DOHH2 (cell line): ENCODE data around the gene RAB31.

Source experiments
- H3F3A ChIP-seq: fragments of 200-600 bp; sonication (generic), shearing (Covaris generic); 2 replicates; pipeline ENCODE4 v1.6.0; 2016; ENCODE audit warnings: antibody characterized with exemption, mild to moderate bottlenecking; ENCODE audit not compliant: control insufficient read depth, insufficient read depth
- H3K27ac ChIP-seq: fragments of 200-600 bp; sonication (generic); 2 replicates; pipeline ENCODE4 v1.5.1; 2014; ENCODE audit warnings: low read depth, mild to moderate bottlenecking, low read length, moderate library complexity
- H3K27me3 ChIP-seq: fragments of 200-600 bp; sonication (generic); 2 replicates; pipeline ENCODE4 v1.6.1; 2014; ENCODE audit warnings: mild to moderate bottlenecking, low read length, mixed read lengths; ENCODE audit not compliant: control insufficient read depth
- H3K36me3 ChIP-seq: fragments of 200-600 bp; sonication (generic); 2 replicates; pipeline ENCODE4 v1.6.1; 2014; ENCODE audit warnings: mild to moderate bottlenecking, low read length, moderate library complexity, mixed read lengths; ENCODE audit not compliant: control insufficient read depth
- H3K4me1 ChIP-seq: fragments of 200-600 bp; sonication (generic); 2 replicates; pipeline ENCODE4 v1.6.1; 2014; ENCODE audit warnings: mild to moderate bottlenecking, low read length, mixed read lengths; ENCODE audit not compliant: control insufficient read depth
- H3K4me2 ChIP-seq: fragments of 200-600 bp; sonication (generic); 2 replicates; pipeline ENCODE4 v1.6.0; 2014; ENCODE audit warnings: mild to moderate bottlenecking, low read length, moderate library complexity
- H3K4me3 ChIP-seq: fragments of 200-600 bp; sonication (generic); 2 replicates; pipeline ENCODE4 v1.5.1; 2014; ENCODE audit warnings: mild to moderate bottlenecking, low read length, mixed read lengths
- H3K79me2 ChIP-seq: fragments of 200-600 bp; sonication (generic); 2 replicates; pipeline ENCODE4 v1.6.1; 2014; ENCODE audit warnings: mild to moderate bottlenecking, low read length, mixed read lengths; ENCODE audit not compliant: control insufficient read depth
- H3K9me2 ChIP-seq: fragments of 200-600 bp; sonication (generic); replicated peaks from 2 replicates; pipeline ENCODE4 v1.6.1; 2014; ENCODE audit warnings: mild to moderate bottlenecking, low read length, mixed read lengths; ENCODE audit not compliant: control insufficient read depth
- H3K9me3 ChIP-seq: fragments of 200-600 bp; sonication (generic); 2 replicates; pipeline ENCODE4 v1.6.1; 2014; ENCODE audit warnings: antibody characterized with exemption, low read length, mixed read lengths; ENCODE audit not compliant: control insufficient read depth, insufficient read depth
- H4K20me1 ChIP-seq: fragments of 200-600 bp; sonication (generic); 2 replicates; pipeline ENCODE4 v1.6.0; 2014; ENCODE audit warnings: low read depth, mild to moderate bottlenecking, antibody characterized with exemption, low read length, moderate library complexity; ENCODE audit not compliant: control insufficient read depth, insufficient read depth
- EZH2phosphoT487 ChIP-seq: fragments of 200-600 bp; sonication (generic); IDR thresholded peaks from 2 replicates; pipeline ENCODE4 v1.6.1; 2017; ENCODE audit warnings: borderline replicate concordance, mild to moderate bottlenecking, antibody characterized with exemption, low read length, moderate library complexity, mixed read lengths
- TF ChIP-seq, protein P1 (sequence below): fragments of 200-600 bp; sonication (generic); IDR thresholded peaks from one replicate; pipeline ENCODE4 v1.5.1; 2014; ENCODE audit warnings: antibody characterized with exemption, mild to moderate bottlenecking, low read depth, low read length; ENCODE audit not compliant: poor library complexity, severe bottlenecking

The RAB31 gene

GRCh38 chr18:9820127-9820526 is 112.0 kb downstream of the RAB31 start:
- no peaks in the 10 kb centered on the region for H3K4me1 ChIP-seq
- no peaks in the 10 kb centered on the region for H3F3A ChIP-seq
- H3K36me3 ChIP-seq, result no peaks in the 10 kb centered on the region
- no peaks in the 10 kb centered on the region for H4K20me1 ChIP-seq
- TF ChIP-seq, protein P1, sequence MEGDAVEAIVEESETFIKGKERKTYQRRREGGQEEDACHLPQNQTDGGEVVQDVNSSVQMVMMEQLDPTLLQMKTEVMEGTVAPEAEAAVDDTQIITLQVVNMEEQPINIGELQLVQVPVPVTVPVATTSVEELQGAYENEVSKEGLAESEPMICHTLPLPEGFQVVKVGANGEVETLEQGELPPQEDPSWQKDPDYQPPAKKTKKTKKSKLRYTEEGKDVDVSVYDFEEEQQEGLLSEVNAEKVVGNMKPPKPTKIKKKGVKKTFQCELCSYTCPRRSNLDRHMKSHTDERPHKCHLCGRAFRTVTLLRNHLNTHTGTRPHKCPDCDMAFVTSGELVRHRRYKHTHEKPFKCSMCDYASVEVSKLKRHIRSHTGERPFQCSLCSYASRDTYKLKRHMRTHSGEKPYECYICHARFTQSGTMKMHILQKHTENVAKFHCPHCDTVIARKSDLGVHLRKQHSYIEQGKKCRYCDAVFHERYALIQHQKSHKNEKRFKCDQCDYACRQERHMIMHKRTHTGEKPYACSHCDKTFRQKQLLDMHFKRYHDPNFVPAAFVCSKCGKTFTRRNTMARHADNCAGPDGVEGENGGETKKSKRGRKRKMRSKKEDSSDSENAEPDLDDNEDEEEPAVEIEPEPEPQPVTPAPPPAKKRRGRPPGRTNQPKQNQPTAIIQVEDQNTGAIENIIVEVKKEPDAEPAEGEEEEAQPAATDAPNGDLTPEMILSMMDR, result no peak
- TF ChIP-seq EZH2phosphoT487, result no peak
- H3K4me3 ChIP-seq, result no peak overlapping the region
- no peaks in the 10 kb centered on the region for H3K9me3 ChIP-seq
- no peaks in the 10 kb centered on the region for H3K79me2 ChIP-seq
- H3K9me2 ChIP-seq, result no peaks in the 10 kb centered on the region
- no peaks in the 10 kb centered on the region for H3K27me3 ChIP-seq
- H3K27ac ChIP-seq, result no peak overlapping the region
- H3K4me2 ChIP-seq, result no peak overlapping the region

DNA sequence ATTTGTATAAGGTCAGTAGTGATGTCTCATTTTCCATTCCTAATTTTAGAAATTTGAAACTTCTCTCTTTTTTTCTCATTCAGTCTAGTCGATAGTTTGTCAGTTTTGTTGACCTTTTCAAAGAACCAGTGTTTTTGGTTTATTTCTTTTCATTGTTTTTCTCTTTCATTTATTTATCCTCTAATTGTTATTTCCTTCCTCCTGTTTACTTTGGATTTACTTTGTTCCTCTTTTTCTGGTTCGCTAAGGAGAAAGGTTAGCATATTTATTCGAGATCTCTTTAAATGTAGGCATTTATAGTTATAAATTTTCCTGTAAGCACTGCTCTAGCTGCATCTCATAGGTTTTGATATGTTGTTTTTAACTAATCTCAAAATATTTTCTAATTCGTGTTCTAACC is 112.6 kb downstream of the RAB31 start:
- Histone ChIP-seq H3K9me3 (no peaks in the 10 kb centered on the region), H3F3A (no peaks in the 10 kb centered on the region), H3K27ac (no peak overlapping the region), H3K4me1 (no peaks in the 10 kb centered on the region), H3K4me2 (no peak overlapping the region), H3K36me3 (no peaks in the 10 kb centered on the region), H3K27me3 (no peaks in the 10 kb centered on the region), H4K20me1 (no peaks in the 10 kb centered on the region), H3K79me2 (no peaks in the 10 kb centered on the region), H3K9me2 (no peaks in the 10 kb centered on the region), H3K4me3 (no peak overlapping the region)
- no peak for TF ChIP-seq EZH2phosphoT487
- TF ChIP-seq, protein P1, result no peak

DNA sequence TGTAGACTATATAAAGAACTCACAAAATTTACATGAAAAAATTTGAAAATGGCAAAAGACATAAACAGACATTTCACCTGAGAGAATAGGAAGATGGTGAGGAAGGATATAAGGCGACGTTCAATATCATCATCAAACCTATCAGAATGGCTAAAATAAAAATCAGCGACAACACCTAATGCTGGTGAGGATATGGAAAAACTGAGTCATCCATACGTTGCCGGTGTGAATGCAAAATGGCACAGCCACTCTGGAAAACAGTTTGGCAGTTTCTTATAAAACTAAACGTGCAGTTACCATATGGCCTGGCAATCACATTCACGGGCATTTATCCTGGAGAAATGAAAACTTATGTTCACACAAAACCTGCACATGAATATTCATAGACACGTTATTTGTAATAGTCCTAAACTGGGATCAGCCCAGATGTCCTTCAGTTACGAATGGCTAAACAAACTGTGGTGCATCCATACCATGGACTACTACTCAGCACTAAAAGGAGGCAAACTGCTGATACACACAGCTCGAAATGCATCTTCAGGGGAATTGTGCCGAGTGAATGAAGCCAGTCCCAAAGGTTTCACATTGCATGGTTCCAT is 114.6 kb downstream of the RAB31 start:
- TF ChIP-seq EZH2phosphoT487, result no peak
- TF ChIP-seq, protein P1, result no peak
- no peaks in the 10 kb centered on the region for H3K9me2 ChIP-seq
- H3K4me3 ChIP-seq, result no peak overlapping the region
- H3F3A ChIP-seq, result no peaks in the 10 kb centered on the region
- no peaks in the 10 kb centered on the region for H3K27me3 ChIP-seq
- H3K36me3 ChIP-seq, result no peaks in the 10 kb centered on the region
- H3K79me2 ChIP-seq, result no peaks in the 10 kb centered on the region
- H4K20me1 ChIP-seq, result no peaks in the 10 kb centered on the region
- no peaks in the 10 kb centered on the region for H3K9me3 ChIP-seq
- H3K27ac ChIP-seq, result no peak overlapping the region
- no peak overlapping the region for H3K4me2 ChIP-seq
- no peaks in the 10 kb centered on the region for H3K4me1 ChIP-seq
